H9 (cell line): Measurements from ENCODE around the gene ATP6V0E1. TPM values are rescaled to one million over a fixed set of nuclear protein-coding genes. Genes with fewer than 3 reads are reported as not detected.
"Not testable (repeated sequence)": the region's sequence is repeated elsewhere in the genome, so short reads cannot be mapped to it uniquely, and the experiment has no call there.

Experiments
- DNase-seq: peaks from one replicate; pipeline ENCODE4 v3.0.0-alpha.2; 2017
- H2AFZ ChIP-seq: one replicate; pipeline ENCODE4 v1.6.1; 2013; ENCODE audit warnings: mild to moderate bottlenecking, low read length, control low read depth, moderate library complexity
- H2AK5ac ChIP-seq: 2 replicates; pipeline ENCODE4 v1.6.1; 2013; ENCODE audit warnings: low read length, control low read depth, mixed read lengths; ENCODE audit not compliant: insufficient read length
- H2BK120ac ChIP-seq: one replicate; pipeline ENCODE4 v1.6.1; 2013; ENCODE audit warnings: low read depth, mild to moderate bottlenecking, low read length, control low read depth, inconsistent platforms; ENCODE audit not compliant: poor library complexity, severe bottlenecking
- H2BK12ac ChIP-seq: 2 replicates; pipeline ENCODE4 v1.6.1; 2013; ENCODE audit warnings: low read length, control low read depth, mixed read lengths, low read depth; ENCODE audit not compliant: insufficient read length
- H2BK15ac ChIP-seq: 2 replicates; pipeline ENCODE4 v1.6.1; 2013; ENCODE audit warnings: low read depth, low read length, control low read depth
- H2BK20ac ChIP-seq: one replicate; pipeline ENCODE4 v1.6.1; 2013; ENCODE audit warnings: low read depth, mild to moderate bottlenecking, low read length, control low read depth, inconsistent platforms; ENCODE audit not compliant: poor library complexity, severe bottlenecking
- H2BK5ac ChIP-seq: 2 replicates; pipeline ENCODE4 v1.6.1; 2013; ENCODE audit warnings: low read length, control low read depth, mixed read lengths; ENCODE audit not compliant: insufficient read length
- H3K14ac ChIP-seq: 2 replicates; pipeline ENCODE4 v1.6.1; 2013; ENCODE audit warnings: low read length, control low read depth; ENCODE audit not compliant: insufficient read depth
- H3K18ac ChIP-seq: 2 replicates; pipeline ENCODE4 v1.6.1; 2013; ENCODE audit warnings: low read depth, mild to moderate bottlenecking, mixed read lengths, low read length, control low read depth; ENCODE audit not compliant: insufficient read length
- H3K23ac ChIP-seq: 2 replicates; pipeline ENCODE4 v1.6.1; 2013; ENCODE audit warnings: low read length, control low read depth, mixed read lengths, low read depth; ENCODE audit not compliant: insufficient read length
- H3K23me2 ChIP-seq: 2 replicates; pipeline ENCODE4 v1.6.1; 2013; ENCODE audit warnings: low read depth, mild to moderate bottlenecking, mixed read lengths, low read length, control low read depth; ENCODE audit not compliant: insufficient read length, poor library complexity, severe bottlenecking
- H3K27ac ChIP-seq: 2 replicates; pipeline ENCODE4 v1.5.1; 2013; ENCODE audit warnings: low read length, control low read depth, mixed read lengths, low read depth; ENCODE audit not compliant: insufficient read length
- H3K27me3 ChIP-seq: 2 replicates; pipeline ENCODE4 v1.6.1; 2013; ENCODE audit warnings: low read length, control low read depth, inconsistent platforms; ENCODE audit not compliant: insufficient read depth
- H3K4ac ChIP-seq: 2 replicates; pipeline ENCODE4 v1.6.1; 2013; ENCODE audit warnings: low read depth, mild to moderate bottlenecking, control low read depth, inconsistent platforms, low read length, moderate library complexity
- H3K4me1 ChIP-seq: 2 replicates; pipeline ENCODE4 v1.6.1; 2013; ENCODE audit warnings: low read length, control low read depth, inconsistent platforms; ENCODE audit not compliant: insufficient read depth
- H3K4me2 ChIP-seq: 2 replicates; pipeline ENCODE4 v1.6.1; 2013; ENCODE audit warnings: low read length, control low read depth, mixed read lengths; ENCODE audit not compliant: insufficient read length, insufficient read depth
- H3K56ac ChIP-seq: 2 replicates; pipeline ENCODE4 v1.6.1; 2013; ENCODE audit warnings: low read depth, mild to moderate bottlenecking, mixed read lengths, low read length, control low read depth; ENCODE audit not compliant: insufficient read length
- H3K79me1 ChIP-seq: 2 replicates; pipeline ENCODE4 v1.6.1; 2013; ENCODE audit warnings: low read depth, mild to moderate bottlenecking, moderate library complexity, low read length, control low read depth, inconsistent platforms; ENCODE audit not compliant: insufficient read depth, poor library complexity, severe bottlenecking
- H3K79me2 ChIP-seq: 2 replicates; pipeline ENCODE4 v1.6.1; 2013; ENCODE audit warnings: low read length, control low read depth, inconsistent platforms; ENCODE audit not compliant: insufficient read depth
- H3K9ac ChIP-seq: 2 replicates; pipeline ENCODE4 v1.6.1; 2013; ENCODE audit warnings: low read length, control low read depth, mixed read lengths; ENCODE audit not compliant: insufficient read length; ENCODE audit errors: extremely low read depth
- H3K9me3 ChIP-seq: one replicate; pipeline ENCODE4 v1.6.1; 2013; ENCODE audit warnings: low read depth, low read length, inconsistent platforms; ENCODE audit not compliant: control insufficient read depth
- H3T11ph ChIP-seq: one replicate; pipeline ENCODE4 v1.6.1; 2013; ENCODE audit warnings: mild to moderate bottlenecking, low read length, control low read depth, inconsistent platforms
- H4K20me1 ChIP-seq: one replicate; pipeline ENCODE4 v1.6.1; 2013; ENCODE audit not compliant: control insufficient read depth, insufficient read length, insufficient read depth
- H4K5ac ChIP-seq: 2 replicates; pipeline ENCODE4 v1.6.1; 2013; ENCODE audit warnings: low read depth, mild to moderate bottlenecking, mixed read lengths, low read length, control low read depth; ENCODE audit not compliant: insufficient read length
- H4K8ac ChIP-seq: replicated peaks from 2 replicates; pipeline ENCODE4 v1.6.1; 2013; ENCODE audit warnings: low read length, control low read depth, mixed read lengths, low read depth; ENCODE audit not compliant: insufficient read length
- H4K91ac ChIP-seq: 2 replicates; pipeline ENCODE4 v1.6.1; 2013; ENCODE audit warnings: low read depth, mild to moderate bottlenecking, moderate library complexity, mixed read lengths, low read length, control low read depth; ENCODE audit not compliant: insufficient read length
- H3K27ac Mint-ChIP-seq, 3 experiments: 2 replicates in 2 of 3; 3 replicates in 1 of 3; pipeline ENCODE4 v1.8.0; 2020 to 2021; ENCODE audit warnings: mixed read lengths in 3 of 3, mild to moderate bottlenecking in 1 of 3, moderate library complexity in 1 of 3
- H3K27me3 Mint-ChIP-seq: 2 replicates; pipeline ENCODE4 v1.8.0; 2021; ENCODE audit warnings: low read depth, mild to moderate bottlenecking, moderate library complexity, mixed read lengths
- H3K36me3 Mint-ChIP-seq, 3 experiments: 2 replicates in 2 of 3; 3 replicates in 1 of 3; pipeline ENCODE4 v1.8.0; 2020 to 2021; ENCODE audit warnings: low read depth in 3 of 3, mixed read lengths in 3 of 3; ENCODE audit not compliant: insufficient read depth in 1 of 3
- H3K4me1 Mint-ChIP-seq, 2 experiments: 2 replicates each; pipeline ENCODE4 v1.8.0; 2020; ENCODE audit warnings: mixed read lengths in 2 of 2
- H3K4me3 Mint-ChIP-seq, 2 experiments: 2 replicates in 1 of 2; 3 replicates in 1 of 2; pipeline ENCODE4 v1.8.0; 2020 to 2021; ENCODE audit warnings: mild to moderate bottlenecking in 2 of 2, mixed read lengths in 2 of 2, moderate library complexity in 1 of 2
- H3K9me3 Mint-ChIP-seq, 2 experiments: 2 replicates in 1 of 2; 3 replicates in 1 of 2; pipeline ENCODE4 v1.8.0; 2020; ENCODE audit warnings: mild to moderate bottlenecking in 2 of 2, mixed read lengths in 2 of 2, moderate library complexity in 1 of 2
- CTCF ChIP-seq: fragments of 200-600 bp; sonication (generic); conservative IDR thresholded peaks from 3 replicates; pipeline ENCODE4 v1.8.0; 2021; ENCODE audit warnings: antibody characterized with exemption, mild to moderate bottlenecking
- WGBS: extraction: QIAGEN DNeasy Blood & Tissue Kit; methylation state at CpG from one replicate; pipeline ENCODE4 v1.1.7; 2013; ENCODE audit warnings: missing lambda C conversion rate, low lambda C conversion rate, mixed read lengths; ENCODE audit not compliant: insufficient read length; ENCODE audit errors: extremely low coverage; 5-methylcytosine and 5-hydroxymethylcytosine counted together
- total RNA-seq: library from RNA; stranded (reverse); gene quantifications from 2 replicates; pipeline ENCODE4 v1.2.1, GENCODE V29; 2021

ATP6V0E1 gene
- total RNA-seq, 1 experiment from 2014 or later, result 101 TPM

DNA sequence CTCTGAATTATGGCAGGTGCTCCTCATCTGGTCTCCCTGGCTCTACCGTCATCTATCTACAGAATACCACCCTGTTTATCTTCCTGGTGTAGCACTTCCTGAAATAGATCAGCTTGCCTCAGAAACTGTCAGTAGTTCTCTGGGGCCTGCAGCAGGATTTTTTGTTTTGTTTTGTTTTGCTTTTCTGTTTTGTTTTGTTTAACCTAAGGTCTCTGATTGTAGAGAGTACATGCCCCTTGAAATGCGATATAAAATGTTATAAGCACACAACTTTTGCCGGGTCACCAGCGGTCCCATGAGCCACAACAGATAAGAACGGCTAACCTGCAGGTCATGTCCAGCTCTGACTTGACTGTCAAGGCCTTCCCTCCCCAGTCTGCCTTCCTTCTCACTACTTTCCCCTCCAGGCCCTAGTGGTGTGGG lies 45.9 kb downstream of the ATP6V0E1 start:
- Histone ChIP-seq H3K27me3 (no peaks in the 10 kb centered on the region), H2AFZ (no peak overlapping the region), H3K4me2 (no peak overlapping the region), H4K20me1 (no peaks in the 10 kb centered on the region), H3K23ac (no peak overlapping the region), H3K9ac (no peak overlapping the region), H3K79me2 (peaks cover 2% of the 10 kb centered on the region; the same call in 1 of the 2 replicates), H2BK120ac (no peak overlapping the region), H2BK12ac (no peak overlapping the region), H3K23me2 (no peaks in the 10 kb centered on the region), H3T11ph (no peak overlapping the region), H2BK5ac (no peak overlapping the region), H2BK20ac (no peak overlapping the region), H3K18ac (no peak overlapping the region), H3K56ac (no peak overlapping the region), H2AK5ac (no peak overlapping the region), H3K27ac (no peak overlapping the region), H3K14ac (no peak overlapping the region), H2BK15ac (no peak overlapping the region), H3K4me1 (no peaks in the 10 kb centered on the region), H3K4ac (no peak overlapping the region), H4K91ac (no peak overlapping the region), H4K5ac (no peak overlapping the region), H4K8ac (no peak overlapping the region), H3K9me3 (no peaks in the 10 kb centered on the region), H3K79me1 (no peaks in the 10 kb centered on the region)
- no CpG with 5 or more reads among the region's 5 CpGs for WGBS
- TF ChIP-seq CTCF, result no peak
- DNase-seq, result no peak
- no peaks in the 10 kb centered on the region for H3K27me3 Mint-ChIP-seq
- H3K9me3 Mint-ChIP-seq, result no peaks in the 10 kb centered on the region
- peaks cover under 1 to 13% (median 3%) of the 10 kb centered on the region in 3 experiments; a peak in 5 of 7 replicates for H3K36me3 Mint-ChIP-seq
- no peak overlapping the region for H3K4me3 Mint-ChIP-seq
- H3K4me1 Mint-ChIP-seq, result no peaks in the 10 kb centered on the region
- no peak overlapping the region for H3K27ac Mint-ChIP-seq

GRCh38 chr5:173032096-173032495 lies 48.5 kb downstream of the ATP6V0E1 start:
- H3K9ac ChIP-seq, H3K56ac ChIP-seq, H2BK20ac ChIP-seq, H4K20me1 ChIP-seq, H4K91ac ChIP-seq, H2BK5ac ChIP-seq, H3K9me3 Mint-ChIP-seq, H2AFZ ChIP-seq, H3K4me1 Mint-ChIP-seq, H2BK120ac ChIP-seq, H3K14ac ChIP-seq, H3K23ac ChIP-seq, H2BK15ac ChIP-seq, DNase-seq, H3K23me2 ChIP-seq, H2AK5ac ChIP-seq, H3K4me1 ChIP-seq, H3T11ph ChIP-seq, H3K27ac Mint-ChIP-seq, H3K4me2 ChIP-seq, H4K8ac ChIP-seq, H3K79me1 ChIP-seq, H3K18ac ChIP-seq, H2BK12ac ChIP-seq, H3K27me3 Mint-ChIP-seq, H3K4me3 Mint-ChIP-seq, H3K79me2 ChIP-seq, H3K27ac ChIP-seq, H3K4ac ChIP-seq, H3K27me3 ChIP-seq, H4K5ac ChIP-seq, H3K9me3 ChIP-seq: not testable (repeated sequence)
- H3K36me3 Mint-ChIP-seq, result peaks cover 0 to 19% (median 9%) of the 10 kb centered on the region in 3 experiments; a peak in 6 of 7 replicates
- no CpG with 5 or more reads among the region's 3 CpGs for WGBS
